ENCODE data around the gene CAMKK1. TPM values are rescaled to one million over a fixed set of nuclear protein-coding genes. Genes with fewer than 3 reads are reported as not detected.
A peak's percentile ranks its signal among the peaks of the same experiment; 100 is the strongest.

CAMKK1 gene
- 1 to 10 TPM; 9.2 to 9.3 TPM for total RNA-seq

DNA sequence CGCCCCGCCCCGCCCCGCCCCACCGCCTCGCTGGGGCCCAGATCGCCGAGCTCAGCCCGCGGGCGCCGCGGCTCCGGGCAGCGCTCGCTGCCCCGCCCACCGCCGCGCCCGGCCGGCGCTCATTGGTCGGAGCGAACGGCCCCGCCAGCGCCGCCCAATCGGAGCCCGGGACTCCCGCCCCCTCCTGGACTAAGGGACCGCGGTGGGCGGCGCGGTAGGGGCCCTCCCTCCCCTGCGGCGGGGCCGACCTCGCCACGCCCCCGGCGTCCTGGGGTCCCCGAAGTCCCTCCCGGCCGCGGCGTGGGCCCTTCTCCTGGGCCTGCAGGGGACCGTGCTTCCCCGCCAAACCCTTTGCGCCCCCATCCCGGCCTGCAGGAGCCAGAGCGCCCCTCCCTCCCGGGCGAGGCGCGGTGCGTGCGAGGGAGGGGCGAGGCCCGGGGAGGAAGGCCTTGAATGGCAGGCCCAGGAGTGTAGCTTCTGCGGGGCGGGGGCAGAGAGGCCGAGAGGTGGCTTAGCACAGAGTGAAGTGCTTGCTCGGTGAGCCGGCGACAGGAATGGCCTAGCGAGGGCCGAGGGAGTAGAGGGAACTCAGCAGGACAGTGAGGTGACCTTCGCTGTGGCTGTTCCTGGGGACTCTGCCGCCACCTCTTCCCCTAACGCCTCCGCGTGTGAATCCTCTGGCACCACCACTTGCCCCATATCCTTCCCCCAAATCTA lies at the start of gene CAMKK1:
TSS of gene CAMKK1 (minus strand) at position 51 of the 717 bp plus-strand sequence. CDS start 7,366 bp downstream, outside the sequence.
- ATAC-seq = peak; percentile 86
- H3K4me1 ChIP-seq = peaks cover 69% of the 10 kb centered on the region
- H3K27me3 ChIP-seq = no peaks in the 10 kb centered on the region
- H3K9me3 ChIP-seq = no peaks in the 10 kb centered on the region
- WGBS, 2 donors = 6 to 17% methylated on average over 8 to 40 of the region's 75 CpGs
- intact Hi-C loops (cut with DNase I) = no loop called here
- H3K27ac ChIP-seq = peak within 1 kb of the TSS; percentile 68 to 80 (median 77)
- TF ChIP-seq POLR2A (IDR thresholded peaks at IDR 0.05) = peak in 2 of 3 donors; percentile 58 to 68
- TF ChIP-seq, protein P1, sequence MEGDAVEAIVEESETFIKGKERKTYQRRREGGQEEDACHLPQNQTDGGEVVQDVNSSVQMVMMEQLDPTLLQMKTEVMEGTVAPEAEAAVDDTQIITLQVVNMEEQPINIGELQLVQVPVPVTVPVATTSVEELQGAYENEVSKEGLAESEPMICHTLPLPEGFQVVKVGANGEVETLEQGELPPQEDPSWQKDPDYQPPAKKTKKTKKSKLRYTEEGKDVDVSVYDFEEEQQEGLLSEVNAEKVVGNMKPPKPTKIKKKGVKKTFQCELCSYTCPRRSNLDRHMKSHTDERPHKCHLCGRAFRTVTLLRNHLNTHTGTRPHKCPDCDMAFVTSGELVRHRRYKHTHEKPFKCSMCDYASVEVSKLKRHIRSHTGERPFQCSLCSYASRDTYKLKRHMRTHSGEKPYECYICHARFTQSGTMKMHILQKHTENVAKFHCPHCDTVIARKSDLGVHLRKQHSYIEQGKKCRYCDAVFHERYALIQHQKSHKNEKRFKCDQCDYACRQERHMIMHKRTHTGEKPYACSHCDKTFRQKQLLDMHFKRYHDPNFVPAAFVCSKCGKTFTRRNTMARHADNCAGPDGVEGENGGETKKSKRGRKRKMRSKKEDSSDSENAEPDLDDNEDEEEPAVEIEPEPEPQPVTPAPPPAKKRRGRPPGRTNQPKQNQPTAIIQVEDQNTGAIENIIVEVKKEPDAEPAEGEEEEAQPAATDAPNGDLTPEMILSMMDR (IDR thresholded peaks at IDR 0.05) = peak in 2 of 7 experiments; percentile 21 to 29
- H3K36me3 ChIP-seq (replicated peaks in 1 of 2; ENCODE audit: insufficient read depth in 1 of 2, low read depth in 2 of 2) = no peaks in the 10 kb centered on the region
- DNase-seq = peak; percentile 90 to 93 (median 90)
- H3K4me3 ChIP-seq = peak within 1 kb of the TSS; percentile 44 to 67

DNA sequence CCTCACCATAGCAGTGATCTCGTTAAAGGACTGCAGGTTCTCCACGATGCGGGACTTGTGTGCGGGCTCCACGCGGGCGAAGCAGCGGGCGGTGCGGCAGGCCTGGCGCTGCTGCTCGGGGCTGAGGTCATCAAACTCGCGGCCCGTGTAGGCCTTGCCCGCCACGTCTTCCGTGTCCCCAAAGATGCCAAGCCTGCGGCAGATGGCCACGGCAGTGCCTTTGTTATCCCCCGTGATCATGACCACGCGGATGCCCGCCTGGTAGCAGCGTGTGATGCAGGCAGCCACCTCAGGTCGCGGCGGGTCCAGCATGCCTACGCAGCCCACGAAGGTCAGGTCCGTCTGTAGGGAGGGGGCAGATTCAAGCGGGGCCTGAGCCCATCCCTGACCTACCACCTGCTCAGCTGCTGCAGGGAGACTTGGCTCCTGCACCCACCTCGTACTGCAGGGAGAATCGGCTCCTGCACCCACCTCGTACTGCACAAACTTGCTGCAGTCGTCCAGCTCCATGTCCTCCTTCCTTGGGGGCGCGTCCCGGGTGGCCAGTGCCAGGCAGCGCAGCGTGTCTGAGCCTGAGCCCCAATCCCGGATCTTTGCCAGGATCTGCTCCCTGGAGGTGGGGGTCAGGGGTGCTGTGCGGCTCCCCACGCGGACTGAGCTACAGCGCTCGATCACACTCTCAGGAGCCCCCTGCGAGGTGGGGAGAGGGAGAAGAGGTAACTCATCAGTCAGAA lies 48.3 kb upstream of the CAMKK1 start:
- TF ChIP-seq, protein P1 (IDR thresholded peaks at IDR 0.05) = no peak
- no peak for TF ChIP-seq POLR2A (IDR thresholded peaks at IDR 0.05)
- WGBS, 2 donors = 93 to 96% methylated on average over 31 to 47 of the region's 48 CpGs
- Histone ChIP-seq H3K4me1 (no peaks in the 10 kb centered on the region), H3K9me3 (no peaks in the 10 kb centered on the region), H3K36me3 (replicated peaks in 1 of 2; ENCODE audit: insufficient read depth in 1 of 2, low read depth in 2 of 2) (peaks cover 0 to 8% of the 10 kb centered on the region in 2 donors), H3K27ac (no peak overlapping the region), H3K27me3 (no peaks in the 10 kb centered on the region), H3K4me3 (no peak overlapping the region)
- intact Hi-C loops (cut with DNase I) = no loop called here
- no peak for ATAC-seq
- DNase-seq = no peak

DNA sequence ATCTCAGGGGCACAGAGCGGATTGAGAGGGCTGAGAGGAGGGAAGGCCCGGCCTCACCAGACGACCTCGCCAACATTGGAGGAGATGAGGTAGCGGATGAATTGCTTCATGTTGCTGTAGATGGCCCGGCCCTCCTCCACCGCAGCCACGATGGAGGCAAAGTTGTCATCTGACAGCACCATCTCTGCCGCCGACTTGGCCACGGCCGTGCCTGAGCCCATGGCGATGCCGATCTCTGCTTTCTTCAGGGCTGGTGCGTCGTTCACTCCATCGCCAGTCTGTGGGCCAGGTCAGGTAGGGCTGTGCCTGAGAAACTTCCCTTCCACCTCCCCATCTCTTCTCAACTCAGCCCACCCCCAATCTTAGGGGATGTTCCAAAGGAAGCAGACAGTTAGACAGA lies 44.5 kb upstream of the CAMKK1 start:
- 94 to 98% methylated on average over 15 to 17 of the region's 17 CpGs for WGBS, 2 donors
- ATAC-seq (no peak), DNase-seq (no peak)
- H3K27ac ChIP-seq = no peak overlapping the region
- TF ChIP-seq, protein P1 (IDR thresholded peaks at IDR 0.05) = no peak
- no peak for TF ChIP-seq POLR2A (IDR thresholded peaks at IDR 0.05)
- no peaks in the 10 kb centered on the region for H3K9me3 ChIP-seq
- no peaks in the 10 kb centered on the region for H3K27me3 ChIP-seq
- no peak overlapping the region for H3K4me3 ChIP-seq
- H3K4me1 ChIP-seq = no peaks in the 10 kb centered on the region
- peaks cover 0 to 8% of the 10 kb centered on the region in 2 donors for H3K36me3 ChIP-seq (replicated peaks in 1 of 2; ENCODE audit: insufficient read depth in 1 of 2, low read depth in 2 of 2)
- intact Hi-C loops (cut with DNase I) = loop anchor here (10.0 kb wide), 1 partner anchor 67 kb away; no protein-coding TSS in a partner anchor

DNA sequence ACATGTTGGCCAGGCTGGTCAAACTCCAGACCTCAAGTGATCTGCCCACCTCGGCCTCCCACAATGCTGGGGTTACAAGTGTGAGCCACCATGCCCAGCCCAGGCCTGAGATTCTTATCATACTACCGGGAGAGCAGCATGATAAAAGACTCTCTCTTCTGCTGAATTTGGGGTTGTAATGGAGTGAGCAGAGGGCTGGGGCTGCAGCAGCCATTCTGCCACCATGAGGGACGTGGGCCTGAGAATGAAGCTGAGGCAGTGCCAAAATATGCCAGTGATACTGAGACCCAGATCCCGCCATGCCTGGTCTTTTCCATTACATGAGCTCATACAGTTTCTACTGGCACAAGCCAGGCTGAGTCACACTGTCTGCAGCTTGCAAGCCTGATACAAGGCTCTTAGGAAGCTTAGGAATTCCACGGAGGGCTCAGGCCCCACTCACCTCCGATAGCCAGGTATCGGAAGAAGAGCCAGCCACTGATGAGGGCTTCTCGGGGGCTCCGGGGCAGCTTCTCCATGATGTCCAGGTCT lies 43.0 kb upstream of the CAMKK1 start:
- H3K27ac ChIP-seq = no peak overlapping the region
- no peaks in the 10 kb centered on the region for H3K9me3 ChIP-seq
- intact Hi-C loops (cut with DNase I) = loop anchor here (10.0 kb wide), 1 partner anchor 69 kb away; no protein-coding TSS in a partner anchor
- no peaks in the 10 kb centered on the region for H3K27me3 ChIP-seq
- WGBS, 2 donors = 98 to 100% methylated on average over 2 to 9 of the region's 9 CpGs
- ATAC-seq = no peak
- peaks cover 0 to 8% of the 10 kb centered on the region in 2 donors for H3K36me3 ChIP-seq (replicated peaks in 1 of 2; ENCODE audit: insufficient read depth in 1 of 2, low read depth in 2 of 2)
- TF ChIP-seq, protein P1 (IDR thresholded peaks at IDR 0.05) = no peak
- H3K4me1 ChIP-seq = no peaks in the 10 kb centered on the region
- DNase-seq = no peak
- H3K4me3 ChIP-seq = no peak overlapping the region
